Right atrium auricular region (tissue), 2 donors: ENCODE results near the gene UTY. TPM values are rescaled to one million over a fixed set of nuclear protein-coding genes. Genes with fewer than 3 reads are reported as not detected.

ENCODE experiments used
- DNase-seq: peaks from one replicate; pipeline ENCODE4 v3.0.0-alpha.2; 2019; ENCODE audit warnings: low spot score
- H3K27ac ChIP-seq, 2 donors: fragments of 200-600 bp; sonication (generic); 1 replicate in 1 of 2; 2 replicates in 1 of 2; pipeline ENCODE4 v1.5.1; 2016 to 2019
- H3K27me3 ChIP-seq, 2 donors: fragments of 200-600 bp; sonication (generic); one replicate each; pipeline versions ENCODE4 v1.5.1 to v1.6.0; 2017 to 2019
- H3K36me3 ChIP-seq: fragments of 200-600 bp; sonication (generic); one replicate; pipeline ENCODE4 v1.5.1; 2016
- H3K4me1 ChIP-seq, 2 donors: fragments of 200-600 bp; sonication (generic); one replicate each; pipeline versions ENCODE4 v1.5.1 to v1.6.0; 2017 to 2019
- H3K4me3 ChIP-seq, 2 donors: fragments of 200-600 bp; sonication (generic); 1 replicate in 1 of 2; 2 replicates in 1 of 2; pipeline ENCODE4 v1.5.1; 2017 to 2019; ENCODE audit warnings: mild to moderate bottlenecking in 1 of 2, moderate library complexity in 1 of 2
- H3K9me3 ChIP-seq, 2 donors: fragments of 200-600 bp; sonication (generic); one replicate each; pipeline ENCODE4 v1.5.1; 2019
- total RNA-seq, 2 donors: library from RNA; depleted of rRNA; stranded (reverse); fragments of >200 nt; gene quantifications; one replicate each; pipeline ENCODE4 v1.1.0, GENCODE V29; 2016
- TF ChIP-seq, protein P1 (sequence below), 2 donors: fragments of 200-600 bp; sonication (generic); IDR thresholded peaks; one replicate each; pipeline ENCODE4 v1.5.1; 2019; ENCODE audit warnings: antibody characterized with exemption in 2 of 2

UTY gene
- total RNA-seq, 2 donors from 2014 or later: not detected

DNA sequence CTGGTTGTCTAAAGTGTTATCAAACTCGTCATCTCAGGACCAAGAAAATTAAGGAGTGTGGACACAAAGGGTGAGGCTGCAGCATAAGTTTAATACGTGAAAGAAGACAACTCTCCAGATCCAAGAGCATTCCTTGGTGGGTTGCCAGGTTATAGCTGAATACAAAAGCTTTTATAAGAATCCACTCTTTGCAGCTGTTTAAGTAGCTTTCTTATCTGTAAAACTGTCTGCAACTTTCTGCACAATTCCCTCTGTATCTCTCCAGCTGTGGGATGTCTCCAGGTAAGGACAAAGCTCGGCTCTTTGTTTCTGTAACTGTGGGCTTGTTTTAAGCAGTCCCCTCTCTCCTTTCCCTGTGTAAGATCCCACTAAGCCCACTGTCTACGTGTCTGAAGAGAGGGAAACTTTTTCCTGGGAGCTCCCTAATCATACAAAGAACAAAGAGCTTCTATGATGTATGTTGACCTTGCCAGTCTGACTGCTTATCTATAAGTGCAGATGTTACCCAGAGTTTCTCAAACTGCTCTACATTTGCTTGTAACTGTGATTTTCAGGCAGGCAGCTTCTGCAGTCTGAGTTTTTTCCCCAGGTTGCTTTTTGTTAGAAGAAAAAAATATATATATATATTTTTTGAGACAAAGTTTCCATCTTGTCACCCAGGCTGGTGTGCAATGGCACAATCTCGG, 268.7 kb downstream of the UTY start:
- Histone ChIP-seq H3K9me3 (no peaks in the 10 kb centered on the region), H3K27me3 (no peaks in the 10 kb centered on the region), H3K4me3 (no peak overlapping the region), H3K4me1 (no peaks in the 10 kb centered on the region), H3K36me3 (no peaks in the 10 kb centered on the region), H3K27ac (no peak overlapping the region)
- no peak for DNase-seq
- TF ChIP-seq, protein P1, sequence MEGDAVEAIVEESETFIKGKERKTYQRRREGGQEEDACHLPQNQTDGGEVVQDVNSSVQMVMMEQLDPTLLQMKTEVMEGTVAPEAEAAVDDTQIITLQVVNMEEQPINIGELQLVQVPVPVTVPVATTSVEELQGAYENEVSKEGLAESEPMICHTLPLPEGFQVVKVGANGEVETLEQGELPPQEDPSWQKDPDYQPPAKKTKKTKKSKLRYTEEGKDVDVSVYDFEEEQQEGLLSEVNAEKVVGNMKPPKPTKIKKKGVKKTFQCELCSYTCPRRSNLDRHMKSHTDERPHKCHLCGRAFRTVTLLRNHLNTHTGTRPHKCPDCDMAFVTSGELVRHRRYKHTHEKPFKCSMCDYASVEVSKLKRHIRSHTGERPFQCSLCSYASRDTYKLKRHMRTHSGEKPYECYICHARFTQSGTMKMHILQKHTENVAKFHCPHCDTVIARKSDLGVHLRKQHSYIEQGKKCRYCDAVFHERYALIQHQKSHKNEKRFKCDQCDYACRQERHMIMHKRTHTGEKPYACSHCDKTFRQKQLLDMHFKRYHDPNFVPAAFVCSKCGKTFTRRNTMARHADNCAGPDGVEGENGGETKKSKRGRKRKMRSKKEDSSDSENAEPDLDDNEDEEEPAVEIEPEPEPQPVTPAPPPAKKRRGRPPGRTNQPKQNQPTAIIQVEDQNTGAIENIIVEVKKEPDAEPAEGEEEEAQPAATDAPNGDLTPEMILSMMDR (IDR thresholded peaks at IDR 0.05): no peak

- Histone ChIP-seq H3K4me1 (no peaks in the 10 kb centered on the region), H3K27ac (no peak overlapping the region), H3K36me3 (no peaks in the 10 kb centered on the region), H3K27me3 (no peaks in the 10 kb centered on the region), H3K4me3 (no peak overlapping the region), H3K9me3 (no peaks in the 10 kb centered on the region)
- TF ChIP-seq, protein P1 (IDR thresholded peaks at IDR 0.05): no peak
- DNase-seq: no peak
These were observed 274.6 kb downstream of the UTY start for GRCh38 chrY:13205214-13205613.

Other genes starting within 250 kb of the UTY start
- gene TMSB4Y, start 223.9 kb upstream of the UTY start, total RNA-seq: not detected